Measurements from ENCODE around the gene MTG1. TPM values are rescaled to one million over a fixed set of nuclear protein-coding genes. Genes with fewer than 3 reads are reported as not detected.
A peak's percentile ranks its signal among the peaks of the same experiment; 100 is the strongest.

MTG1 gene, protein sequence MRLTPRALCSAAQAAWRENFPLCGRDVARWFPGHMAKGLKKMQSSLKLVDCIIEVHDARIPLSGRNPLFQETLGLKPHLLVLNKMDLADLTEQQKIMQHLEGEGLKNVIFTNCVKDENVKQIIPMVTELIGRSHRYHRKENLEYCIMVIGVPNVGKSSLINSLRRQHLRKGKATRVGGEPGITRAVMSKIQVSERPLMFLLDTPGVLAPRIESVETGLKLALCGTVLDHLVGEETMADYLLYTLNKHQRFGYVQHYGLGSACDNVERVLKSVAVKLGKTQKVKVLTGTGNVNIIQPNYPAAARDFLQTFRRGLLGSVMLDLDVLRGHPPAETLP
- 10 to 100 TPM; 28.7 to 65.7 (median 34.7) TPM for total RNA-seq

DNA sequence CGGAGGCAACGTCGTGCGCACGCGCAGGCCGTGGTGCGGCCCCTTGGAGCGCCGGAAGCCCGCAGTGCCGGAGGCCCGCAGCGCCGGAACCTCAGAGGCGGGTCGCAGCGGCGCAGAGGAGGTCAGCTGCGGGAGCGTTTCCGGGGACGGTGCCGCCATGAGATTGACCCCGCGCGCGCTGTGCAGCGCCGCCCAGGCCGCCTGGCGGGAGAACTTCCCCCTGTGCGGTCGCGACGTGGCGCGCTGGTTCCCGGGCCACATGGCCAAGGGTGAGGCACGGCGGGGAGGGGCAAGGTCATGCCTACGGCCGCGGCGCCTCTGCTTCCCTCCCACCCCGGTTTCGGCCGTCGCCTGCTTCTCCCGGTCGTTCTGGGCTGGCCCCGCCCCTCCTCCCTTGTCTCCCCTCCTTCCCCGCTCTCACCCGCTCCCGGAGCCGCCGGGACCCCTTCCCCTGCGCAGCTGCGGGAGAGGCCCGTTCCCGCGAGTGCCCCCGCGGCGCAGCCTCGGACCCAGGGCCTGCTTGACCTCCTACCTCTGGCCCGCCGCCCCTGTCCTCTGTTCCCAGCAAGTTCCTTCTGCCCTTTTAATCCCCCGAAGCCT, at the start of gene MTG1:
Gene MTG1, plus strand, starts transcription at position 94 of the 600 bp plus-strand sequence. Its CDS starts 64 bp downstream, at position 158.
- H3K27me3 ChIP-seq: no peaks in the 10 kb centered on the region
- H3K4me3 ChIP-seq: peak within 1 kb of the TSS; percentile 76 to 94 (median 84)
- peaks cover 0 to 25% (median 10%) of the 10 kb centered on the region in 4 donors for H3K4me1 ChIP-seq
- H3K9me3 ChIP-seq: no peaks in the 10 kb centered on the region
- peak within 1 kb of the TSS in 3 of 4 donors; percentile 84 to 88 (median 86) for H3K27ac ChIP-seq
- DNase-seq (ENCODE audit: low spot score in 2 of 2): peak; percentile 74 to 82
- WGBS, 2 donors: 0 to 1% methylated on average over 39 to 63 of the region's 69 CpGs
- peak in 1 of 2 donors; percentile 90 for TF ChIP-seq EP300 (IDR thresholded peaks at IDR 0.05)
- TF ChIP-seq, protein P1, sequence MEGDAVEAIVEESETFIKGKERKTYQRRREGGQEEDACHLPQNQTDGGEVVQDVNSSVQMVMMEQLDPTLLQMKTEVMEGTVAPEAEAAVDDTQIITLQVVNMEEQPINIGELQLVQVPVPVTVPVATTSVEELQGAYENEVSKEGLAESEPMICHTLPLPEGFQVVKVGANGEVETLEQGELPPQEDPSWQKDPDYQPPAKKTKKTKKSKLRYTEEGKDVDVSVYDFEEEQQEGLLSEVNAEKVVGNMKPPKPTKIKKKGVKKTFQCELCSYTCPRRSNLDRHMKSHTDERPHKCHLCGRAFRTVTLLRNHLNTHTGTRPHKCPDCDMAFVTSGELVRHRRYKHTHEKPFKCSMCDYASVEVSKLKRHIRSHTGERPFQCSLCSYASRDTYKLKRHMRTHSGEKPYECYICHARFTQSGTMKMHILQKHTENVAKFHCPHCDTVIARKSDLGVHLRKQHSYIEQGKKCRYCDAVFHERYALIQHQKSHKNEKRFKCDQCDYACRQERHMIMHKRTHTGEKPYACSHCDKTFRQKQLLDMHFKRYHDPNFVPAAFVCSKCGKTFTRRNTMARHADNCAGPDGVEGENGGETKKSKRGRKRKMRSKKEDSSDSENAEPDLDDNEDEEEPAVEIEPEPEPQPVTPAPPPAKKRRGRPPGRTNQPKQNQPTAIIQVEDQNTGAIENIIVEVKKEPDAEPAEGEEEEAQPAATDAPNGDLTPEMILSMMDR (IDR thresholded peaks at IDR 0.05): peak in 4 of 5 experiments; percentile 26 to 75 (median 38)
- peak in 1 of 2 donors; percentile 62 for TF ChIP-seq POLR2A (IDR thresholded peaks at IDR 0.05)
- peaks cover 0 to 63% (median 7%) of the 10 kb centered on the region in 3 donors for H3K36me3 ChIP-seq

DNA sequence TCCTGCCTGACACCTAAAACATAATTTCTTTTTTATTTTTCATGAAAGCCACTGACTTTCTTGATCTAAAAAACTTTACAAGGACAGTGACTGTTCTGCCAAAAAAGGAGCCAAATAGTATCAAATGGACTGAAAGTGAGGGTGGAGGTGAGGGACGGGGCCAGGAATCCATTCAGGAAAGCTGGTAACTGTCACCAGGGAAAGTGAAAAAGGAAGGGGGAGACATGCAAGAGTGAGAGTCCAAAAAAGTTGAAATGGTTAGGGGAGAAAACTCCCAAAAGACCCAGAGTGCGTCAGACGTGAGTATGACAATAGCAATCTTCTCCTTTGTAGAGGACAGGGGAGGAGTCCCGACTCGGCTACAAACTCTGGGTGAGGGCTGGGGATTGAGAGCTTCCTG, 49.7 kb upstream of the MTG1 start:
- WGBS, 2 donors: 63 to 65% methylated on average over 5 of the region's 5 CpGs
- peaks cover 0 to 55% of the 10 kb centered on the region in 2 donors for H3K27me3 ChIP-seq
- peaks cover 0 to 16% (median 3%) of the 10 kb centered on the region in 4 donors for H3K4me1 ChIP-seq
- H3K27ac ChIP-seq: no peak overlapping the region
- no peak for TF ChIP-seq POLR2A (IDR thresholded peaks at IDR 0.05)
- no peak for TF ChIP-seq EP300 (IDR thresholded peaks at IDR 0.05)
- TF ChIP-seq, protein P1 (IDR thresholded peaks at IDR 0.05): no peak
- H3K9me3 ChIP-seq: peaks cover 0 to 5% (median 0%) of the 10 kb centered on the region in 4 donors
- no peak overlapping the region for H3K4me3 ChIP-seq
- H3K36me3 ChIP-seq: no peaks in the 10 kb centered on the region
- DNase-seq (ENCODE audit: low spot score in 2 of 2): no peak

DNA sequence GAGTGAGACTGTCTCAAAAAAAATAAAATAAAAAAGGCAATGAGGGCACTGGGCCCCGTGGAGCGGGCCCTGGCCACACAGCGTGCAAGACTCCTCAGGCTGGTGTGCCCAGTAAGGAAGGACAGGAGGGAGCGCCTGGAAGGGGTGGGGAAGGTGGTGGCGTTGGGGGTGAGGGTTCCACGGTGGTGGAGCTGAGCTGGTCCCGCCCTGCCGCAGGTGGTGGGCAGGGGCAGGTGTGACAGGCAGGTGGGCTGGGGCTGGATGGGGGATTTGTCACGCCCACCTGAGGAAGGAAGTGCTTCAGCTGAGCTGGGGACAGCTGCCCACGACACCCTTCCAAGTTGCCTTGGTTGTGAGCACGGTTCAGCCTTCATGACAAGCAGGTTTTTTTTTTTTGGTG, 47.5 kb upstream of the MTG1 start:
- Histone ChIP-seq H3K27ac (no peak overlapping the region), H3K27me3 (peaks cover 0 to 35% of the 10 kb centered on the region in 2 donors), H3K36me3 (no peaks in the 10 kb centered on the region), H3K4me1 (peaks cover 0 to 37% (median 5%) of the 10 kb centered on the region in 4 donors), H3K9me3 (peaks cover 0 to 1% (median 0%) of the 10 kb centered on the region in 4 donors), H3K4me3 (no peak overlapping the region)
- TF ChIP-seq EP300 (IDR thresholded peaks at IDR 0.05): no peak
- no peak for TF ChIP-seq POLR2A (IDR thresholded peaks at IDR 0.05)
- TF ChIP-seq, protein P1 (IDR thresholded peaks at IDR 0.05): no peak
- 52 to 63% methylated on average over 11 of the region's 11 CpGs for WGBS, 2 donors
- no peak for DNase-seq (ENCODE audit: low spot score in 2 of 2)

DNA sequence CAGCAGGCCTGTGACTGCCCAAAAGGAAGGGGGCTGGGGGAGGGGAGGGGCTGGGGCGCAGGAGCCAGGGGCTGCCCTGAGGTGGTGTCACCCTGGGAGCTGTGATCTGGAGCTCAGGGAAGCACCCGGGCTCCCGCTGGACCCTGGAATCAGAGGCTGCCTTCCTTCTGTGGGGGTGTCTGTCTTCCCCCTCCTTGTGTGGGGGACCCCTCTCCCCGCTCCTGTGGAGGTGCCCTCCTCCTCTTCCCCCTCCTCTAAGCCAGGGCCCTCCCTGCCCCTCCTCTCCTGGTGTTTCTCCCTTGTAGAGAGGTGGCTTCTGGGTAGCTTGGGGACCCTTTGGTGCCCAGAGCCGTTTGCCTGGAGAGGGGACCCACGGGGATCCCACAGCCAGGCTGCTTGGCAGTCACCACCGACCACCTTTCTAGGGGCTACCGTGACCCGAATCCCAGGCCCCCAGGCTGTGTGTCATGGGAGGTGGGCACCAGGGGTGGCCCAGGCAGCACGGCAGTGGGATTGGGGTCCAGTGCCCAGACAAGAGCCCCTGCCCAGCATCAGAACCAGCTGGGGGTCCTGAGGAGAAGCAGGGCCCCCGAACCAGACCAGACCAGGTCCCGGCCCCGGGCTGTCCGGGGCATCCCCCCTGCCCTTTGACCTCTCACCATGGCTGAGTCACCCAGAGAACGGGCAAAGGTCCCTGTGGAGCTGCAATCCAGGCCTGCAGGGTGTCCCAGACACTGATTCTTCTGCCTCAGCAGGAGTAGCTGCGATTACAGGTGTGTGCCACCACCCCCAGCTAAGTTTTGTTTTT, 46.0 kb upstream of the MTG1 start:
- Histone ChIP-seq H3K4me1 (peaks cover 0 to 37% (median 5%) of the 10 kb centered on the region in 4 donors), H3K27me3 (peaks cover 0 to 21% of the 10 kb centered on the region in 2 donors), H3K4me3 (no peak overlapping the region), H3K36me3 (no peaks in the 10 kb centered on the region), H3K9me3 (no peaks in the 10 kb centered on the region), H3K27ac (peak overlapping the region in 2 of 4 donors; percentile 29 to 73)
- no peak for TF ChIP-seq EP300 (IDR thresholded peaks at IDR 0.05)
- TF ChIP-seq, protein P1 (IDR thresholded peaks at IDR 0.05): no peak
- no peak for TF ChIP-seq POLR2A (IDR thresholded peaks at IDR 0.05)
- no peak for DNase-seq (ENCODE audit: low spot score in 2 of 2)
- WGBS, 2 donors: 38 to 47% methylated on average over 12 to 14 of the region's 16 CpGs
